Measurements from ENCODE around the gene MAPKAP1.

Gene MAPKAP1

GRCh38 chr9:125747765-125748445 lies 40.9 kb upstream of the MAPKAP1 start:
- ATAC-seq, result no peak

GRCh38 chr9:125747053-125747764 lies 40.2 kb upstream of the MAPKAP1 start, which contains the start of gene PBX3:
PBX3 (plus strand) TSS chr9:125747373.
- ATAC-seq, result no peak
- TF ChIP-seq TSHZ2 (CRISPR knock-in tag; IDR thresholded peaks at IDR 0.05) (no peak; the same call in 1 of the 2 replicates), SNAI2 (CRISPR knock-in tag; IDR thresholded peaks at IDR 0.05) (no peak), TOX (CRISPR knock-in tag; IDR thresholded peaks at IDR 0.05; ENCODE audit: borderline replicate concordance) (no peak), ZFP3 (CRISPR knock-in tag; IDR thresholded peaks at IDR 0.05) (no peak), ZFP30 (CRISPR knock-in tag; IDR thresholded peaks at IDR 0.05) (no peak), CSRNP3 (CRISPR knock-in tag; IDR thresholded peaks at IDR 0.05) (no peak), PATZ1 (CRISPR knock-in tag; IDR thresholded peaks at IDR 0.05; ENCODE audit: borderline replicate concordance) (no peak), BACH2 (CRISPR knock-in tag; IDR thresholded peaks at IDR 0.05; ENCODE audit: borderline replicate concordance) (no peak), GLIS3 (CRISPR knock-in tag; IDR thresholded peaks at IDR 0.05) (no peak), ISL1 (CRISPR knock-in tag; IDR thresholded peaks at IDR 0.05) (no peak), TCF4 (CRISPR knock-in tag; IDR thresholded peaks at IDR 0.05; ENCODE audit: borderline replicate concordance) (no peak), PPARA (CRISPR knock-in tag; IDR thresholded peaks at IDR 0.05; ENCODE audit: borderline replicate concordance) (no peak), CREB5 (CRISPR knock-in tag; IDR thresholded peaks at IDR 0.05; ENCODE audit: low read depth) (no peak), CSDC2 (CRISPR knock-in tag; IDR thresholded peaks at IDR 0.05) (no peak), ZNF8 (CRISPR knock-in tag; IDR thresholded peaks at IDR 0.05) (no peak)

More at GRCh38 chr9:125747765-125748445, 40.9 kb upstream of the MAPKAP1 start:
- TF ChIP-seq RARB (CRISPR knock-in tag; IDR thresholded peaks at IDR 0.05) (no peak), ARNTL (CRISPR knock-in tag; IDR thresholded peaks at IDR 0.05; ENCODE audit: borderline replicate concordance, low read depth) (no peak), ZNF565 (CRISPR knock-in tag; conservative IDR thresholded peaks at IDR 0.05; ENCODE audit: low read depth) (no peak), ZFP30 (CRISPR knock-in tag; IDR thresholded peaks at IDR 0.05) (no peak), ESRRG (CRISPR knock-in tag; IDR thresholded peaks at IDR 0.05) (no peak), CSDC2 (CRISPR knock-in tag; IDR thresholded peaks at IDR 0.05) (no peak), ZNF70 (CRISPR knock-in tag; IDR thresholded peaks at IDR 0.05) (no peak), PATZ1 (CRISPR knock-in tag; IDR thresholded peaks at IDR 0.05; ENCODE audit: borderline replicate concordance) (no peak), ISL1 (CRISPR knock-in tag; IDR thresholded peaks at IDR 0.05) (no peak), ZC3H10 (CRISPR knock-in tag; IDR thresholded peaks at IDR 0.05) (no peak), GLIS3 (CRISPR knock-in tag; IDR thresholded peaks at IDR 0.05) (no peak), PPARA (CRISPR knock-in tag; IDR thresholded peaks at IDR 0.05; ENCODE audit: borderline replicate concordance) (no peak), CREB5 (CRISPR knock-in tag; IDR thresholded peaks at IDR 0.05; ENCODE audit: low read depth) (no peak), ZNF8 (CRISPR knock-in tag; IDR thresholded peaks at IDR 0.05) (no peak), POU6F1 (CRISPR knock-in tag; IDR thresholded peaks at IDR 0.05; ENCODE audit: borderline replicate concordance, low read depth) (no peak)
